ENCODE results near the gene ACP7.
"Not testable (repeated sequence)": the region's sequence is repeated elsewhere in the genome, so short reads cannot be mapped to it uniquely, and the experiment has no call there.

The ACP7 gene

DNA sequence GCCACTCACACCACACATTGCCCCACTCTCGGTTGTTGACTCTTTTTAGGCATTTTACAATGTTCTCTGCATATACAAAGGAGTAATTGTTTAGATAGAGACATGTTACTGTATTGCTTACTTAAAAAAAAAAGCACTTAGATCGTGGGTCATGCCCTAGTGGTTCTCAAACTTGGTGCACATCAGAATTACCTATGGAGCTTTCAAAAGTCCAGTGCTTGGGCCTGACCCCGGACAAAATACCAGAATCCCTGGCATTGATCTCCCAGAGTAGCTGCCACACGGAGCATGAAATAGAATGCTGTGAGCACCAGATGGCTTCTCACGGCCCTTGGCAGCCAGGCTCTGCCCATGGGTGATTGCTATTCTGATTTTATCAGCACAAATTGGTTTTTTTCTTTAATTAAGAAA, 20.0 kb downstream of the ACP7 start:
- no peak for DNase-seq (ENCODE audit: low read depth in 1 of 2, low spot score in 1 of 2)

DNA sequence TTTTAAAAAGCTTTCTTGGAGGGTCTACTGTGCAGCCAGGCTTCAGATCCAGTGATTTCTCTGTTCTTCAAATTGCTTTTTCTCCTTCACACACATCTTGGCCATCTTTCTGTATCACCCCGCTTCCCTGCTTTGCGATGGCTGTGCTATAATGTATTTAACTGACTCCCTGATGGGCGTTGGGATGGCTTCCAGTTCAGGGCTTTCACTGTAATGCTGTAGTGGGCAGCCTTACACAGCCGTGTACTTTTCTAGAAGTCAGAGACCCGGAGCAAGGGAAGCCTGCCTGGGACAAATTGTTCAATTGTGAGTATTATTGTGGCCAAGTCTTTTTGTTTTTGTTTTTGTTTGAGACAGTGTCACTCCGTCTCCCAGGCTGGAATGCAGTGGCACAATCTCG, 22.0 kb downstream of the ACP7 start:
- DNase-seq (ENCODE audit: low read depth in 1 of 2, low spot score in 1 of 2) = no peak

- no peak for DNase-seq (ENCODE audit: low read depth in 1 of 2, low spot score in 1 of 2)
These were observed 25.5 kb downstream of the ACP7 start for GRCh38 chr19:39109641-39110040.

GRCh38 chr19:39110263-39110967, 26.2 kb downstream of the ACP7 start:
- peak; percentile 56 to 62 for DNase-seq (ENCODE audit: low read depth in 1 of 2, low spot score in 1 of 2)

DNA sequence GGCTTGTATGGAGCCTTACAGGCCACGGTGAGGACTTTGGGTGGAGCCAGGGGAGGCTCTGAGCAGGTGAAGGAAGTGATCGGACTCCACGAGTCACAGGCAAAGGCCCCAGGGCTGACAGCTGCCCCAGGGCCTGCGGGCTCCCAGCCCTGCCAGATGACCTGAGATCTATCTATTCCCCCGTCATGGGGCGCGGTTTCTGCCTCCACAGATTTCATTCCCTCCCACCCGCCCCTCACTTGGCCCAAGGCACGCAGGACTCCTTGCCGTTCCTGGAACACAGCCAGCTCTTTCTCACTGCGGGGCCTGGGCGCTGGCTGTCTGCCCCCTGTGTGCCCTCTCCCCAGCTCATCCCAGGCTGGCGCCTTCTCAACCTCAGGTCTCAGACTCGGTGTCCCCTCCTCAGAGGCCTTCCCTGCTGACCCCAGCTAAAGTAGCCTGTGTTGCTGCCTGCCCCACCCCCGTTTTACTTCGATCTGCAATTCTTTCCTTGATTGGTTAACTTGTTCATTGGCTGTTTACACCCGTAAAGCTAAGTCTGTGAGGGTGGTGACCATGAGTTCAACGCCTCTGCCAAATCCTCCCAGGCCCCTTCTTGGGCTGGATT, 27.5 kb downstream of the ACP7 start:
- no peak for DNase-seq (ENCODE audit: low read depth in 1 of 2, low spot score in 1 of 2)

DNA sequence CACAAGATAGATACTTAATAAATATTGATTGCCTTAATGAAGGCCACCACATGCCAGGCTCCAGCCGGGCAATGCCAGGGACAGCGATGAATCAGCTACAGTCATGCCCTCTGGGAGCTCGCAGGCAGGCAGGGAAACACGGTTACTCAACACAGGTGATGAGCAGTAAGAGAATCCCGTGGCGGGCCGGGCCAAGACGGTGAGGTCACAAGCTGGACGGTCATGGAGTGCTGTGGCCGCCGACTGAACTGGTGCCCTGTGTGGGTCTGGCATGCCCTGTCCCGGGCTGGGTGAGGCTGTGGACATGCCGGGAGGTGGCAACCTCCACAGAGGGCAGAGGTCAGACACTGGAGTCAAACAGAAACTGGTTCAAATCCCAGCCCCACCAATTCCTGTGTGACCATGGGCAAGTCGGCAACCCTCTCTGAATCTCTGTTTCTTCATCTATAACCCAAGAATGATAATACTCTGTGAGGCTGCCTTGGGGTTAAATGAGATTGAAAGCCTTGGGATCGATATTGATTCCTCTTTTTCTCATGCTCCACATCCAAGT, 28.2 kb downstream of the ACP7 start:
- no peak for DNase-seq (ENCODE audit: low read depth in 1 of 2, low spot score in 1 of 2)

- no peak for DNase-seq (ENCODE audit: low read depth in 1 of 2, low spot score in 1 of 2)
These were observed 29.0 kb downstream of the ACP7 start for GRCh38 chr19:39113199-39113598.

- no peak for DNase-seq (ENCODE audit: low read depth in 1 of 2, low spot score in 1 of 2)
These were observed 31.1 kb downstream of the ACP7 start for GRCh38 chr19:39115105-39115847.

GRCh38 chr19:39117023-39117422, 32.9 kb downstream of the ACP7 start:
- DNase-seq (ENCODE audit: low read depth in 1 of 2, low spot score in 1 of 2) = not testable (repeated sequence)

DNA sequence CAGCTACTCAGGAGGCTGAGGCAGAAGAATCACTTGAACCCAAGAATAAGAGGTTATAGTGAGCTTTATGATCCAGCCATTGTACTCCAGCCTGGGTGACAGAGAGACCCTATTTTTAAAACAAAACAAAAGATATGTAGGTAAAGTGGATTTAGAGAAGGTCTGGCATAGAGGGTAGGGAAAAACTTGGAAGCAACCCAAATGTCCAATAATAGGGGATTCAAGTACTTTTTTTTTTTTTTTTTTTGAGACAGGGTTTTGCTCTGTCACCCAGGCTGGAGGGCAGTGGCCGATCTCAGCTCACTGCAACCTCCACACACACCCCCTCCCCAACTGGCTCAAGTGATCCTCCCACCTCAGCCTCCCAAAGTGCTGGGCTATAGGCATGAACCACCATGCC, 35.7 kb downstream of the ACP7 start:
- no peak for DNase-seq (ENCODE audit: low read depth in 1 of 2, low spot score in 1 of 2)

DNA sequence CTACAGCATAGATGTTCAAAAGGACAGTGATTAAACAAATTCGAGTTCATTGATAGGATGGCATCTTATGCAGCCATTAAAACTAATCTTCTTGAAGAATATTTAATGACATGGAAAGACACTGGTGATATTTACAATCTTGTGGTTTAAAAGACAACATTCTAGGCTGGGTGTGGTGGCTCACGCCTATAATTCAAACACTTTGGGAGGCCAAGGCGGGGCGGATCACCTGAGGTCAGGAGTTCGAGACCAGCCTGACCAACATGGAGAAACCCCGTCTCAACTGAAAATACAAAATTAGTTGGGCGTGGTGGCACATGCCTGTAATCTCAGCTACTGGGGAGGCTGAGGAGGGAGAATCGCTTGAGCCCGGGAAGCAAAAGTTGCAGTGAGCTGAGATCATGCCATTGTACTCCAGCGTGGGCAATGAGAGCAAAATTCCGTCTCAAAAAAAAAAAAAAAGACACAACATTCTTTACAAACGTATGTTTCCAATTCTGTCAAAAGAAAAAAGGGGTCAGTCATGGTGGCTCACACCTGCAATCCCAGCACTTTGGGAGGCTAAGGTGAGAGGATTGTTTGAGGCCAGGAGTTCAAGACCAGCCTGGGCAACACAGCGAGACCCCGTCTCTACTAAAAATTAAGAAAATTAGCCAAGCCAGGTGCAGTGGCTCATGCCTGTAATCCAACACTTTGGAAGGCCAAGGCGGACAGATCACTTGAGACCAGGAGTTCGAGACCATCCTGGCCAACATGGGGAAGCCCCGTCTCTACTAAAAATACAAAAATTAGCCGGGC, 39.0 kb downstream of the ACP7 start:
- no peak for DNase-seq (ENCODE audit: low read depth in 1 of 2, low spot score in 1 of 2)

DNA sequence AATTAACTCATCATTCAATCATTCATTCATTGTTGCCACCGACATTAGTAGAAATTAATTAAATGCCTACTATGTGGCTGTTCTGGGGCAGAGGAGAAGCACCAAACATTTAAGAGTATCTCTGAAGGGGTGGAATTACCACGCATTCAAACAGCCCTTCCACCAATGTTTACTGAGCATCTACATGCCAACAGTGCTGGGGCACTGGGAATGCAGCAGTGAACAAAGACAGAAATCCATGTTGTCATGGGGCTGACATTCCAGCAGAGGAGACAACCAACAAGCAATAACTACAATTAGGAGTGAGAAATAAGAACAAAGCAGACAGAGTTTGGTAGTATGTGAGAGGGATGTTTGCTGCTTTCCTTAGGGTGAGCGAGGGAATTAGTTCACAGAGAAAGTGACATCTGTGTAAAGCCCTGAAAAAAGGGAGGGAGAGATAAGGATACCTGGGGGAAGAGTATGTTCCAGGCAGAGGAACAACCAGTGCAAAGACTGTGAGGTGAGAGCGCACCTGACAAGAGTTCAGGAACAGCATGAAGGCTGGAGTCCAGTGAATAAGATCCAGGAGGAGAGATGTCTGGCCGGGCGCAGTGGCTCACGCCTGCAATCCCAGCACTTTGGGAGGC, 40.1 kb downstream of the ACP7 start:
- DNase-seq (ENCODE audit: low read depth in 1 of 2, low spot score in 1 of 2) = no peak

GRCh38 chr19:39125199-39125553, 41.0 kb downstream of the ACP7 start:
- DNase-seq (ENCODE audit: low read depth in 1 of 2, low spot score in 1 of 2) = no peak

- peak; percentile 93 to 94 for DNase-seq (ENCODE audit: low read depth in 1 of 2, low spot score in 1 of 2)
These were observed 41.6 kb downstream of the ACP7 start, which contains the start of gene PAK4 for GRCh38 chr19:39125554-39126311. PAK4 (plus strand) TSS chr19:39125786; CDS start chr19:39169554, 43,768 bp downstream.

DNA sequence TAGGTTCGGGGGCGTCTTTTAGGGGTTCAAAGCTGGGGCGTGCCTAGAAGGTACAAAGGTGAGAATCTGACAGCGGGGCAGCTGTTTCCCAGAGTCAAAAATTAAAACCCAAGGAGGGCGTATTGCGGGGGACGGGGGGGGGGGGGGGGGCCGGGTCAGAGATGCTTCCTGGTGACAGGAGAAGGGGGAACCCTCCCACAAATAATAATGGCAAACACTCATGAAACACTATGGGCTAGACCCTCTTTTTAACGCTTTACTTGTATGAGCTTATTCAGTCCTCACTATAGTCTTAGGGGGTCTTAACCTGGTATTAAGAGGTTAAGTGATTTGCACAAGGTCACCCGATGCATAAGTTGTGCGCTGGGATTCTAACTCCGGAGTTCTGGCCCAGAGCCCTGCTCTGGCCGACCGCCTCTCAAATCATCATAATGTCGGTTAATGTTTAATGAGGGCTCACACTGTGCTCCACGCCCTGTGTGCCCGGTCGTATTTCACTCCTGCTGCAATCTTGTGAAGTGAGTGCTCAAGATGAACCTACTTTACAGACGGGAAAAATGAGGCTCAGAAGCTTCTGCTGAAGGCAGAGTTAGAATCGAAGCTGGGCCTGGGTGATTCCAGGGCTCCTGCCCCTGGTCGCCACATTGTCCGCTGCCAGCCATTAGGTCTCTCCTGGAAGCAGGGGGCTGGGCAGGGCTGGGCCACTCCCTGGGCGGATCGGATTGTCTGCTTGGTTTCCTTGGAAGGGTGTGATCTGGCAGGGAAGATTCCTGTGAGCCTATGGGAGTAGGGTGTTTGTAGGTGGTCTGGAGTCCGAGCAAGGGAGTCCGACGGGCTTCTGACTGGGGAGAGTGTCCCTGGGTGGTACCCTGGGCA, 42.4 kb downstream of the ACP7 start:
- DNase-seq (ENCODE audit: low read depth in 1 of 2, low spot score in 1 of 2) = no peak

- no peak for DNase-seq (ENCODE audit: low read depth in 1 of 2, low spot score in 1 of 2)
These were observed 43.8 kb downstream of the ACP7 start for GRCh38 chr19:39127812-39128515.

- DNase-seq (ENCODE audit: low read depth in 1 of 2, low spot score in 1 of 2) = no peak
These were observed 44.4 kb downstream of the ACP7 start for GRCh38 chr19:39128516-39129079.

DNA sequence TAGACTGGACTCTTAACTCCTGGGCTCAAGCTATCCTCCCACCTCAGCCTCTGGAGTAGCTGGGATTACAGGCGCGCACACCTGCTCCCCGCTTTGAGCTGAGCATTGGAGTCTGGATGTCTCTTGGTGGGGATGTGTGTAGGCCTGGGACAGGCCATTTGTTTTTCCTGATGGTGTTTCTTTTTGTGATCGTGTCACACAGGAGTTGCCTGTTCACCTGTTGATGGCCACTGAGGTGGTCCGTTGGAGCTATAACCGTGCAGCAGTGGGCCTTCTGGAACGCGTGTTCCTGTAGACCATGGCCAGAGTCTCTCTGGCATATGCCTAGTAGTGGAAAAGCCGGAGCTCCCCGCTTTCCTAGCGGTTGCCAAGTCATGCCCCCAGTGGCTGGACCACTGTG, 44.9 kb downstream of the ACP7 start:
- DNase-seq (ENCODE audit: low read depth in 1 of 2, low spot score in 1 of 2) = no peak

All from stimulated activated CD4-positive, alpha-beta T cell treated with anti-CD3 and anti-CD28 coated beads, Interleukin-15, amount 100 ng/mL, for 1 hour (primary cell).